SK-N-MC (cell line): ENCODE data around the gene PLPP6.

ENCODE experiments used
- DNase-seq: peaks from one replicate; pipeline ENCODE4 v3.0.0-alpha.2; 2011; ENCODE audit warnings: low read depth, low spot score
- H3K27ac ChIP-seq: fragments of 200-600 bp; sonication (generic); 2 replicates; pipeline ENCODE4 v1.5.1; 2016; ENCODE audit warnings: mixed run types
- H3K36me3 ChIP-seq: fragments of 200-600 bp; sonication (generic); 2 replicates; pipeline ENCODE4 v1.6.1; 2017; ENCODE audit warnings: antibody characterized with exemption, low read length, mixed read lengths; ENCODE audit not compliant: insufficient read depth
- H3K4me3 ChIP-seq: fragments of 200-600 bp; sonication (generic); 2 replicates; pipeline ENCODE4 v1.5.1; 2016
- H3K9ac ChIP-seq: fragments of 200-600 bp; sonication (generic); 2 replicates; pipeline ENCODE4 v1.8.0; 2017; ENCODE audit warnings: mixed run types, mixed read lengths; ENCODE audit not compliant: insufficient read length
- H3K9me3 ChIP-seq: fragments of 200-600 bp; sonication (generic); 2 replicates; pipeline ENCODE4 v1.6.1; 2017; ENCODE audit warnings: low read depth, mild to moderate bottlenecking, antibody characterized with exemption, low read length, moderate library complexity, mixed read lengths
- EZH2 ChIP-seq: fragments of 200-600 bp; sonication (generic); IDR thresholded peaks from one replicate; pipeline ENCODE4 v1.6.1; 2017; ENCODE audit warnings: antibody characterized with exemption
- FOXP2 ChIP-seq: optimal IDR thresholded peaks from 2 replicates; pipeline ENCODE3; 2011; ENCODE audit warnings: mild to moderate bottlenecking, moderate library complexity; ENCODE audit not compliant: insufficient read depth; ENCODE audit errors: extremely low read length, control extremely low read depth
- POLR2AphosphoS5 ChIP-seq: IDR thresholded peaks from 2 replicates; pipeline ENCODE4 v1.6.1; 2012; ENCODE audit warnings: mild to moderate bottlenecking, low read depth, low read length, borderline replicate concordance

PLPP6 gene

DNA sequence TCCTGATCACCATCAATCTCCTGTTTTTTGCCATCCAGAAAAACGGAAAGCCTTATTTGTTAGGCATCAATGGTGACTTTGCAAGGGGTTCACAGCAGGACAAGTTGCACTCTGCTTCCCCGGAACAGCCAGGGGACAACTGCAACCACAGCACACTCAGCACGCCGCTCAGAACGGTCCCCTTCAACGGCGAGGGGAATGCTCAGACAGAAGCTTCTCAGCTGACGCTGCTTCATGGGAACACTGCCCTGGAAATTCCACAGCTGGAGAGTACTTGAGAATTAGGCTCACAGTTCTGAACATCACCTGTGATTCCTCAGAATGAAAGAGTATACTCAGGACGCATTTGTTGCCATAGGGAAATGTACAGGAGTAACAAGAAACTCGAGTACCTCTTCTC is 40.1 kb upstream of the PLPP6 start:
- no peak for TF ChIP-seq POLR2AphosphoS5
- TF ChIP-seq FOXP2: no peak
- TF ChIP-seq EZH2: no peak
- Histone ChIP-seq H3K36me3 (peaks cover 50% of the 10 kb centered on the region), H3K27ac (no peak overlapping the region), H3K9me3 (no peaks in the 10 kb centered on the region), H3K4me3 (no peak overlapping the region), H3K9ac (no peak overlapping the region)
- DNase-seq: no peak

DNA sequence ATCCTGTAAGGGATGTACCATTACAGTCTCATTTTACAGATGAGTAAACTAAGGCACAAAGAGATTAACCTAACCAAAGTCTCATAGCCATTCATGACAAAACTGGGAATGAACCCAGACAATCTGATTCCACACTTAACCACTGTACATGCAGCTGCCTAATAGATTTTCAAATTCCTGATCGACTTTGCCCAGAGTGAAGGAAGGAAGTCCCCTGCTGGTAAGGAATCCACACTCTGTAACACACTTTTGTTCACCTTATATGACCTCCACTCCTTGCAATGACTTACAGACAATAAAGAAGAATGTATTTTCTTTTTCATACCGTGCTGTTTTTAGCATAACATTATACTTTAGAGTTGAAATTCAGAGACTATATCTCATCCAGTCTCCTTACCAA is 31.3 kb upstream of the PLPP6 start:
- H3K9me3 ChIP-seq: no peaks in the 10 kb centered on the region
- peak overlapping the region; percentile 89 for H3K27ac ChIP-seq
- DNase-seq: peak; percentile 83
- H3K36me3 ChIP-seq: peaks cover 6% of the 10 kb centered on the region
- peak overlapping the region; percentile 39; the same call in 1 of the 2 replicates for H3K4me3 ChIP-seq
- TF ChIP-seq EZH2: no peak
- TF ChIP-seq POLR2AphosphoS5: peak; percentile 18; the same call in 1 of the 2 replicates
- TF ChIP-seq FOXP2: no peak
- no peak overlapping the region for H3K9ac ChIP-seq

DNA sequence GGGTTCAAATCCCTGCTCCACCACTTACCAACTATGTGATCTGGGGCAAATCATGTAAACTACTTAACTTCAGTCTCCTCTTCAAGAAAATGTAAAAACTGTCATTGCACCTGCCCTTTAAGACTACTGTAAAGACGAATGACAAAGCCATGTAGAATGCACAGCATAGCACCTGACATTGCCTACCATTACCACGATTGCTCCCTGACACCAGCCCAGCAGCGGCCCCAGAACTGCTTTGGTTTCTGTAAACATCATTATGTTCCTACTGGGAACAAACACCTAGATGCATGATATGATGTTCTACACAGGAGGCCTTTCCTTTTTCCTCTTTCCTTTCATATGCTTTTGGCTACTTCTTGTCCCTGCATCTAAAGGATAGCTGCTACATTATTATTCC is 23.1 kb upstream of the PLPP6 start:
- no peaks in the 10 kb centered on the region; the same call in 1 of the 2 replicates for H3K36me3 ChIP-seq
- 0 out of 2 replicates have a peak overlapping the region, but pooled peaks have one; percentile 69 for H3K27ac ChIP-seq
- no peak overlapping the region for H3K9ac ChIP-seq
- DNase-seq: no peak
- TF ChIP-seq POLR2AphosphoS5 (no peak), FOXP2 (no peak)
- H3K9me3 ChIP-seq: no peaks in the 10 kb centered on the region
- no peak overlapping the region for H3K4me3 ChIP-seq

DNA sequence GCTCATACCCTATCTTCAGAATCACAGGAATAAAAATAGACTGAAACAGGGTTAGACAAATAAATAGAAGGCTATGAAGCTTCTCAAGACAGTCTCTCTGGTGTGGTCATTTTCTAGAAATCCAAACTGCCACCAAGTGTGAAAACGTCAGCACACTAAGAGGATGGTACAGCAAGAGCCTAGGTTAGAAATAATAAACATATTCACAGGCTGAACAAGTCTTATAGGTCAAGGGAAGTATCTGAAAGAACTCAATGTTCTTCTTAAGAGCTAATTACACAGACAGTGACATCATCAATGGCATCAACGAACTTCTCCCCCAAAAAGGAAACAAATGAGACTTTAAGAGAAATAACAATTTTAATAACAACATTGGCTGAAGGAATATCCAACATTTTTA is 22.7 kb upstream of the PLPP6 start:
- H3K9ac ChIP-seq: no peak overlapping the region
- no peaks in the 10 kb centered on the region; the same call in 1 of the 2 replicates for H3K36me3 ChIP-seq
- TF ChIP-seq POLR2AphosphoS5: no peak
- TF ChIP-seq FOXP2: no peak
- TF ChIP-seq EZH2: no peak
- H3K27ac ChIP-seq: peak overlapping the region; percentile 69; the same call in 1 of the 2 replicates
- no peaks in the 10 kb centered on the region for H3K9me3 ChIP-seq
- H3K4me3 ChIP-seq: no peak overlapping the region
- DNase-seq: no peak

DNA sequence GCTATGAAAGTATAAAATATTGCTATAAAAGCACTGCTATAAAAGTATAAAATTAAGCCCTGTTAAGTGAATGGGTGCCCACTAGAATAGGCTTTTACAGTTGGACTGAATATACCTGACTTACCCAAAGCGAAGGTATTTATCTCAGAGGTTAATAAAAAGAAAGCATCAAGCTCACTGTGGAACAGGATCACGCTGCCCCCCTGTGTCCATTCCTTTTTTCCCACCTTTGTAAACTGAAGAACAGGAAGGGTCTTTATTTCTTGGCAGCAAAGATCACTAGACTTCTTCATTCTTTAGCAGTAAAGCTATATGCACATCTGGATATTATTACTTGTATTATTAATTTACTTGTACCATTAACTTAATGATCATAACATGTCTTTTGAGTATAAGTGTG is 22.1 kb upstream of the PLPP6 start:
- no peaks in the 10 kb centered on the region for H3K9me3 ChIP-seq
- DNase-seq: no peak
- peak overlapping the region; percentile 45 for H3K9ac ChIP-seq
- TF ChIP-seq POLR2AphosphoS5: no peak
- TF ChIP-seq EZH2: no peak
- TF ChIP-seq FOXP2: no peak
- peaks cover 2% of the 10 kb centered on the region; the same call in 1 of the 2 replicates for H3K36me3 ChIP-seq
- no peak overlapping the region for H3K4me3 ChIP-seq
- H3K27ac ChIP-seq: peak overlapping the region; percentile 69

DNA sequence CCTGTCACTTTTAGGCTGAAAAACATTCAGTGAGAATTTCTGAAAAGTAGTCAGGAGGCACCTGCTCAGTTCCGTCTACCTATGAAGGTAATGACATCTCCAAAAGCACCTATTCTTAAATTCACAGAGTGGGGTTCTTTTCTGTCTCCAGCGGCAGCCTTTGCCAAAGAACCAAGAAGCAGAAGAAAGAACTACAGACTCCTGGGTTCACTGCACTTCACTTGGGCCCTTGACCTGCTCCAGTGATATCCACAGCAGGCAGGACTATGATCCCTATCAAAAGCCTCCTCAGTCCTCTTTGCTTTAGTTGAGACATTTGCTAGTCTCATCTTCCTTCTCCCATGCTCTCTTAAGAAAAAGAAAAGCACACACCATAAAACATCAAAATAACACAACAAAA is 19.7 kb upstream of the PLPP6 start:
- TF ChIP-seq POLR2AphosphoS5 (no peak), FOXP2 (no peak), EZH2 (no peak)
- DNase-seq: no peak
- Histone ChIP-seq H3K36me3 (peaks cover 8% of the 10 kb centered on the region; the same call in 1 of the 2 replicates), H3K27ac (peak overlapping the region; percentile 65), H3K9ac (no peak overlapping the region), H3K9me3 (no peaks in the 10 kb centered on the region), H3K4me3 (no peak overlapping the region)

DNA sequence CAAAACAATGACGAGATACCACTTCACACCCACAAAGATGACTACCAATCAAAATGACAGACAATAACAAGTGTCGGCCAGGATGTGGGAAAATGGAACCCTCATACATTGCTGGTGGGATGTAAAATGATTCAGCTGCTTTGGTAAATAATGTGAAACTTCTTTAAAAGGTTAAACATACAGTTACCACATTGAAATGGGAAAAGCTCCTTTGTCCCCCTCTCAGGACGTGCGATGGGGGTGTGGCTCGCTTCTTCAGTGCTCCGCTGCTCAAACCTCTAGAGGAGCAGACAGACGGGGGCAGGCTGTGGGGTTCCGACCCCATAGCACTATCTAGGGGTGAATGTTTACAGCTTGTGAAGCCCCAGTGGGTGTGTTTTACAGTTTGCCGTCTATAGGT is 8.0 kb upstream of the PLPP6 start:
- Histone ChIP-seq H3K4me3 (no peak overlapping the region), H3K36me3 (peaks cover 76% of the 10 kb centered on the region), H3K9ac (no peak overlapping the region), H3K27ac (peak overlapping the region; percentile 99), H3K9me3 (peaks cover 12% of the 10 kb centered on the region; the same call in 1 of the 2 replicates)
- no peak for DNase-seq
- TF ChIP-seq FOXP2 (no peak), POLR2AphosphoS5 (no peak), EZH2 (no peak)

DNA sequence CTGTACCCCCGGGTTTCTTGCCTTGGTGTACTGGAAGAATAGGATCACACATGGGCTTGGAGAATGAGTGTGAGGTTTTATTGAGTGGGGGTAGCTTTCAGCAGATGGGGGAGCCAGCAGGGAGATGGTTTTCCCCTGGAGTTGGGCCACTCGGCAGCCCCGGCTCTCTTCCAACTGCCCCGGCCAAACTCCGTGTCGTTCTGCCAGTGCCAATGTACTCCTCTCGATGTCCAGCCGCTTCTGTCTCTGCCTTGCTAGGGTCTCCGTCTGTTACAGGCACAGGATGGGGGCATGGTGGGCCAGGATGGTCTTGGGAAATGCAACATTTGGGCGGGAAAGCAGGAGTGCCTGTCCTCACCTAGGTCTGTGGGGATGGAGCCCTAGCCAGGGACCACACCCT is 7.6 kb upstream of the PLPP6 start:
- H3K27ac ChIP-seq: peak overlapping the region; percentile 99
- DNase-seq: no peak
- H3K4me3 ChIP-seq: no peak overlapping the region
- TF ChIP-seq EZH2 (no peak), FOXP2 (no peak), POLR2AphosphoS5 (no peak)
- peaks cover 12% of the 10 kb centered on the region; the same call in 1 of the 2 replicates for H3K9me3 ChIP-seq
- H3K36me3 ChIP-seq: peaks cover 71% of the 10 kb centered on the region
- no peak overlapping the region for H3K9ac ChIP-seq

DNA sequence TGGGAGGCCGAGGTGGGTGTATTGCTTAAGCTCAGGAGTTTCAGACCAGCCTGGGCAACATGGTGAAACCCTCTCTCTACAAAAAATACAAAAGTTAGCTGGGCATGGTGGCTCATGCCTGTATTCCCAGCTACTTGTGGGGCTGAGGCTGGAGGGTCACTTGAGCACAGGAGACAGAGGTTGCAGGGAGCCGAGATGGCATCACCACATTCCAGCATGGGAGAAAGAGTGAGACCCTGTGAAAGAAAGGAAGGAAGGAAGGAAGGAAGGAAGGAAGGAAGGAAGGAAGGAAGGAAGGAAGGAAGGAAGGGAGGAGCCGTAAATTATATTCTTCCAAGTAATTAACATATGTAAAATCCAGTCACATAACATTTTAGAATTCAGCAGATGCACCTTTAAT is 5.9 kb upstream of the PLPP6 start:
- Histone ChIP-seq H3K9ac (peak overlapping the region; percentile 91), H3K4me3 (peak overlapping the region; percentile 62), H3K27ac (peak overlapping the region; percentile 99), H3K9me3 (peaks cover 12% of the 10 kb centered on the region; the same call in 1 of the 2 replicates), H3K36me3 (peaks cover 55% of the 10 kb centered on the region)
- peak; percentile 98 for DNase-seq
- TF ChIP-seq POLR2AphosphoS5: peak; percentile 31; the same call in 1 of the 2 replicates
